Measurements from ENCODE around the gene ZEB1. TPM values are rescaled to one million over a fixed set of nuclear protein-coding genes. Genes with fewer than 3 reads are reported as not detected.
"Not testable (repeated sequence)": the region's sequence is repeated elsewhere in the genome, so short reads cannot be mapped to it uniquely, and the experiment has no call there.

Gene ZEB1
- total RNA-seq, 1 experiment from 2014 or later = 25.1 TPM

- DNase-seq (ENCODE audit: low spot score) = no peak
Measured at GRCh38 chr10:31422634-31423033, 103.6 kb downstream of the ZEB1 start.

GRCh38 chr10:31424473-31424872 is 105.5 kb downstream of the ZEB1 start:
- no peak for DNase-seq (ENCODE audit: low spot score)

- DNase-seq (ENCODE audit: low spot score) = peak; percentile 87
Measured at GRCh38 chr10:31426401-31426800, 107.4 kb downstream of the ZEB1 start.

GRCh38 chr10:31427334-31427733 is 108.3 kb downstream of the ZEB1 start:
- peak; percentile 61 for DNase-seq (ENCODE audit: low spot score)

GRCh38 chr10:31428499-31428898 is 109.5 kb downstream of the ZEB1 start:
- DNase-seq (ENCODE audit: low spot score) = not testable (repeated sequence)

GRCh38 chr10:31431021-31431420 is 112.0 kb downstream of the ZEB1 start:
- DNase-seq (ENCODE audit: low spot score) = no peak

- DNase-seq (ENCODE audit: low spot score) = no peak
Measured at GRCh38 chr10:31437959-31438358, 118.9 kb downstream of the ZEB1 start.

- DNase-seq (ENCODE audit: low spot score) = no peak
Measured at GRCh38 chr10:31451766-31452165, 132.8 kb downstream of the ZEB1 start.

- DNase-seq (ENCODE audit: low spot score) = no peak
Measured at GRCh38 chr10:31456468-31456867, 137.5 kb downstream of the ZEB1 start.

- DNase-seq (ENCODE audit: low spot score) = no peak
Measured at GRCh38 chr10:31457858-31458257, 138.8 kb downstream of the ZEB1 start.

- DNase-seq (ENCODE audit: low spot score) = no peak
Measured at GRCh38 chr10:31458974-31459373, 140.0 kb downstream of the ZEB1 start.

GRCh38 chr10:31460242-31460641 is 141.2 kb downstream of the ZEB1 start:
- no peak for DNase-seq (ENCODE audit: low spot score)

- DNase-seq (ENCODE audit: low spot score) = no peak
Measured at GRCh38 chr10:31464552-31464951, 145.5 kb downstream of the ZEB1 start.

GRCh38 chr10:31466313-31466712 is 147.3 kb downstream of the ZEB1 start:
- no peak for DNase-seq (ENCODE audit: low spot score)

GRCh38 chr10:31467791-31468535 is 148.9 kb downstream of the ZEB1 start:
- peak; percentile 4 for DNase-seq (ENCODE audit: low spot score)

- DNase-seq (ENCODE audit: low spot score) = no peak
Measured at GRCh38 chr10:31468536-31468859, 149.5 kb downstream of the ZEB1 start.

GRCh38 chr10:31475519-31475918 is 156.5 kb downstream of the ZEB1 start:
- no peak for DNase-seq (ENCODE audit: low spot score)

- no peak for DNase-seq (ENCODE audit: low spot score)
Measured at GRCh38 chr10:31476088-31476487, 157.1 kb downstream of the ZEB1 start.

- DNase-seq (ENCODE audit: low spot score) = no peak
Measured at GRCh38 chr10:31477584-31477983, 158.6 kb downstream of the ZEB1 start.

GRCh38 chr10:31479752-31480151 is 160.7 kb downstream of the ZEB1 start:
- DNase-seq (ENCODE audit: low spot score) = no peak

GRCh38 chr10:31483546-31483945 is 164.5 kb downstream of the ZEB1 start:
- no peak for DNase-seq (ENCODE audit: low spot score)

GRCh38 chr10:31484431-31485135 is 165.6 kb downstream of the ZEB1 start:
- DNase-seq (ENCODE audit: low spot score) = no peak

- DNase-seq (ENCODE audit: low spot score) = peak; percentile 70
Measured at GRCh38 chr10:31490858-31491504, 172.0 kb downstream of the ZEB1 start.
